HFF-Myc (cell line): Measurements from ENCODE around the gene ADAM10.
A peak's percentile ranks its signal among the peaks of the same experiment; 100 is the strongest.
"Not testable (repeated sequence)": the region's sequence is repeated elsewhere in the genome, so short reads cannot be mapped to it uniquely, and the experiment has no call there.

Experiments used
- DNase-seq: peaks from one replicate; pipeline ENCODE4 v3.0.0-alpha.2; 2011; ENCODE audit warnings: low read depth; ENCODE audit errors: extremely low read depth
- H3K4me3 ChIP-seq: replicated peaks from 2 replicates; pipeline ENCODE4 v1.5.1; 2011; ENCODE audit warnings: low read depth, mild to moderate bottlenecking, control low read depth, low read length
- CTCF ChIP-seq: IDR thresholded peaks from 2 replicates; pipeline ENCODE4 v1.5.1; 2012; ENCODE audit warnings: mild to moderate bottlenecking, low read depth, low read length, control low read depth; ENCODE audit errors: missing control alignments

ADAM10 gene

GRCh38 chr15:58770519-58770856 lies 21.0 kb upstream of the ADAM10 start:
- H3K4me3 ChIP-seq, result peak overlapping the region; percentile 84
- TF ChIP-seq CTCF, result no peak
- no peak for DNase-seq

GRCh38 chr15:58768601-58769004 lies 19.1 kb upstream of the ADAM10 start:
- not testable (repeated sequence) for H3K4me3 ChIP-seq, DNase-seq

- no peak overlapping the region for H3K4me3 ChIP-seq
- DNase-seq, result no peak
- no peak for TF ChIP-seq CTCF
These were observed 16.8 kb upstream of the ADAM10 start for GRCh38 chr15:58766290-58766689.

GRCh38 chr15:58764468-58764867 lies 15.0 kb upstream of the ADAM10 start:
- no peak for TF ChIP-seq CTCF

GRCh38 chr15:58762731-58763130 lies 13.2 kb upstream of the ADAM10 start:
- TF ChIP-seq CTCF, result no peak
- DNase-seq, result no peak
- H3K4me3 ChIP-seq, result no peak overlapping the region

More at GRCh38 chr15:58764468-58764867, 15.0 kb upstream of the ADAM10 start:
- no peak overlapping the region for H3K4me3 ChIP-seq
- DNase-seq, result no peak

- TF ChIP-seq CTCF, result no peak
- H3K4me3 ChIP-seq, result no peak overlapping the region
- DNase-seq, result no peak
These were observed 12.8 kb upstream of the ADAM10 start for GRCh38 chr15:58762285-58762684.

- no peak overlapping the region for H3K4me3 ChIP-seq
- TF ChIP-seq CTCF, result no peak
- DNase-seq, result no peak
These were observed 11.5 kb upstream of the ADAM10 start for GRCh38 chr15:58761010-58761388.
